Heart right ventricle (tissue), 16 donors: ENCODE data around the gene HNRNPLL. TPM values are rescaled to one million over a fixed set of nuclear protein-coding genes. Genes with fewer than 3 reads are reported as not detected.

Source experiments
- ATAC-seq, 8 donors: fragments of 200-7000 bp; cut with Tn5 transposase; one replicate each; pipeline ENCODE4 v1.9.1; 2020; ENCODE audit warnings: mild to moderate bottlenecking in 8 of 8, moderate library complexity in 8 of 8, moderate number of reproducible peaks in 1 of 8
- DNase-seq, 2 donors: peaks; one replicate each; pipeline ENCODE4 v3.0.0-alpha.2; 2020
- H3K27ac ChIP-seq, 10 donors: fragments of 200-600 bp; sonication (generic) in 2 of 10; one replicate each; pipeline versions ENCODE4 v1.5.0 to v1.8.0; 2020 to 2022; ENCODE audit warnings: mild to moderate bottlenecking in 3 of 10
- H3K27me3 ChIP-seq, 7 donors: fragments of 200-600 bp; one replicate each; pipeline ENCODE4 v1.8.0; 2021 to 2022; ENCODE audit warnings: mild to moderate bottlenecking in 2 of 7
- H3K36me3 ChIP-seq, 9 donors: fragments of 200-600 bp; sonication (generic) in 1 of 9; one replicate each; pipeline versions ENCODE4 v1.5.0 to v1.8.0; 2020 to 2022; ENCODE audit warnings: mild to moderate bottlenecking in 2 of 9
- H3K4me1 ChIP-seq, 9 donors: fragments of 200-600 bp; sonication (generic) in 1 of 9; one replicate each; pipeline versions ENCODE4 v1.5.0 to v1.8.0; 2020 to 2022; ENCODE audit warnings: mild to moderate bottlenecking in 4 of 9
- H3K4me3 ChIP-seq, 10 donors: fragments of 200-600 bp; sonication (generic) in 2 of 10; one replicate each; pipeline versions ENCODE4 v1.5.0 to v1.8.0; 2020 to 2022; ENCODE audit warnings: mild to moderate bottlenecking in 7 of 10, moderate library complexity in 2 of 10
- H3K9me3 ChIP-seq, 11 donors: fragments of 200-600 bp in 10 of 11; sonication (generic) in 2 of 11; one replicate each; pipeline versions ENCODE4 v1.5.0 to v1.8.0; 2013 to 2022; ENCODE audit warnings: mild to moderate bottlenecking in 2 of 11, control low read depth in 1 of 11, moderate library complexity in 1 of 11
- WGBS, 2 donors: extraction: QIAGEN DNeasy Blood & Tissue Kit; methylation state at CpG; one replicate each; pipeline ENCODE4 v1.1.7; 2013; ENCODE audit warnings: inconsistent platforms in 1 of 2; 5-methylcytosine and 5-hydroxymethylcytosine counted together
- intact Hi-C, 10 donors: fragments of 100-400 bp; cut with DNase I; formaldehyde crosslinking; loops; one replicate each; pipeline versions ENCODE4 v1.11.1 to v1.14.2; 2022
- polyA plus RNA-seq, 2 donors: library from polyadenylated mRNA; stranded (reverse); fragments of 200-250 nt; gene quantifications; one replicate each; pipeline ENCODE4 v1.2.3, GENCODE V29; 2013
- total RNA-seq, 10 donors: library from RNA; stranded (reverse); fragmentation: NEBNext Ultra II Directional in 3 of 10; extraction: Animal tissue kit (Norgen Biotek cat#: 25700) in 3 of 10; gene quantifications; one replicate each; pipeline versions ENCODE4 v1.2.1 to v1.2.4, GENCODE V29; 2021 to 2023
- TF ChIP-seq, protein P1 (sequence below), 9 donors: fragments of 200-600 bp; sonication (generic) in 2 of 9; IDR thresholded peaks; one replicate each; pipeline versions ENCODE4 v1.5.0 to v1.8.0; 2021 to 2022; ENCODE audit warnings: antibody characterized with exemption in 9 of 9, mild to moderate bottlenecking in 5 of 9, moderate library complexity in 1 of 9
- donor health status: Arrhythmogenic right ventricular cardiomyopathy.
- donor health status: ischemic (EF 13 %, LVEDD 7.1; RV severe dilation, severe dysfunction).
- donor health status: healthy with polysubstance abuse.
- donor health status: DM: no; HTN: yes; CAD: no.
- donor health status: DM: no; HTN: no; CAD: no.
- donor health status: ischemic (EF 25% LVEDD 6.9; RV normal size, moderate dysfunction).
- donor health status: ischemic (EF 25% LVEDD 5.7; RV mildly dilated, moderate dysfunction).
- donor health status: healthy.
- donor health status: DM: yes; HTN: yes; CAD: no.
- donor health status: Ischemic cardiomyopathy.
- donor health status: ischemic (EF 35%, LVEDD 5.7; RV mildly dilated, moderate dysfunction).
- donor health status: nonischemic (EF 11% LVEDD 7.7; RV severe dilation, severe dysfunction).
- donor health status: DM: yes; HTN: yes; CAD: no.
- donor health status: PGD.
- donor health status: ischemic (EF 29% LVEDD 5.4; RV normal size, mild dysfunction).
- donor health status: nonischemic (EF 23%, LVEDD 6.1; RV moderate dilation, normal function).

Gene HNRNPLL
- total and polyA plus RNA-seq, 12 donors = 8.9 to 32.7 (median 25.3) TPM

DNA sequence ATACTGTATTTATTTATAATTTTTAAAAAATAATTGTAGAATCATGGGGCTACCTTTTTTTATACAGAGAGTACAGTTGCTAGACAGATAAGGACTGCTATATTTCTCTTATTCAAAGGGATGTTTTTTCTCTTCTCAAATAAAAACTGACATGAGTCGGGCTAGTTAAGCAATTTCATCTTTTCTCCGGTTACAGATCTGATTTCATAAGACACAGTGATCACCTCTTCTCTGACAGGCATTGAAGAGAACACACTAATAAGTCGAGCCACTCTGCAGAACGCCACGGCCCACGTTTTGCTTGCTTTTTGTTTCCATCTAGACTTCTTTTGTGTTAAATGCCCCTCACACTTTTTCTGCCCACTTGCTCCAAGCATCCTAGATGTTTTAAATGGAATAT, 85.4 kb downstream of the HNRNPLL start:
- Histone ChIP-seq H3K4me1 (peaks cover 0 to 8% (median 0%) of the 10 kb centered on the region in 9 donors), H3K9me3 (no peaks in the 10 kb centered on the region), H3K27ac (no peak overlapping the region), H3K4me3 (no peak overlapping the region), H3K36me3 (no peaks in the 10 kb centered on the region), H3K27me3 (peaks cover 0 to 7% (median 0%) of the 10 kb centered on the region in 7 donors)
- ATAC-seq (no peak), DNase-seq (no peak)
- WGBS, 2 donors = 85 to 92% methylated on average over 6 of the region's 6 CpGs
- intact Hi-C loops = no loop called here
- TF ChIP-seq, protein P1, sequence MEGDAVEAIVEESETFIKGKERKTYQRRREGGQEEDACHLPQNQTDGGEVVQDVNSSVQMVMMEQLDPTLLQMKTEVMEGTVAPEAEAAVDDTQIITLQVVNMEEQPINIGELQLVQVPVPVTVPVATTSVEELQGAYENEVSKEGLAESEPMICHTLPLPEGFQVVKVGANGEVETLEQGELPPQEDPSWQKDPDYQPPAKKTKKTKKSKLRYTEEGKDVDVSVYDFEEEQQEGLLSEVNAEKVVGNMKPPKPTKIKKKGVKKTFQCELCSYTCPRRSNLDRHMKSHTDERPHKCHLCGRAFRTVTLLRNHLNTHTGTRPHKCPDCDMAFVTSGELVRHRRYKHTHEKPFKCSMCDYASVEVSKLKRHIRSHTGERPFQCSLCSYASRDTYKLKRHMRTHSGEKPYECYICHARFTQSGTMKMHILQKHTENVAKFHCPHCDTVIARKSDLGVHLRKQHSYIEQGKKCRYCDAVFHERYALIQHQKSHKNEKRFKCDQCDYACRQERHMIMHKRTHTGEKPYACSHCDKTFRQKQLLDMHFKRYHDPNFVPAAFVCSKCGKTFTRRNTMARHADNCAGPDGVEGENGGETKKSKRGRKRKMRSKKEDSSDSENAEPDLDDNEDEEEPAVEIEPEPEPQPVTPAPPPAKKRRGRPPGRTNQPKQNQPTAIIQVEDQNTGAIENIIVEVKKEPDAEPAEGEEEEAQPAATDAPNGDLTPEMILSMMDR (IDR thresholded peaks at IDR 0.05) = no peak

DNA sequence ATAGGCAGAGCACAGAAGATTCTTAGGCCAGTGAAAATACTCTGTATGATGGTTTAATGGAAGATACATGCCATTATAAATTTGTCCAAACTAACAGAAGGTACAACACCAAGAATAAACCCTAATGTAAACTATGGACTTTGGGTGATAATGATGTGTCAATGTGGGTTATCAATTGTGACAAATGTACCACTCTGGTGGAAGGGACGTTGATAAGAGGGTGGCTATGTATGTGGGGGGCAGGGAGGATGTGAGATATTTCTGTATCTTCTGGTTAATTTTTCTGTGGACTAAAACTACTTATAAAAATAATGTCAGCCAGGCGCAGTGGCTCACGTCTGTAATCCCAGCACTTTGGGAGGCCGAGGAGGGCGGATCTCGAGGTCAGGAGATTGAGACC, 86.2 kb downstream of the HNRNPLL start:
- ATAC-seq = no peak
- no peak overlapping the region for H3K27ac ChIP-seq

GRCh38 chr2:38516122-38516521, 86.6 kb downstream of the HNRNPLL start:
- TF ChIP-seq, protein P1 (IDR thresholded peaks at IDR 0.05) = no peak
- H3K9me3 ChIP-seq = no peaks in the 10 kb centered on the region
- 81 to 82% methylated on average over 3 of the region's 3 CpGs for WGBS, 2 donors
- peaks cover 0 to 8% (median 0%) of the 10 kb centered on the region in 9 donors for H3K4me1 ChIP-seq
- peak overlapping the region in 5 of 10 donors; percentile 8 to 78 (median 52) for H3K27ac ChIP-seq
- H3K36me3 ChIP-seq = no peaks in the 10 kb centered on the region
- H3K4me3 ChIP-seq = peak overlapping the region in 1 of 10 donors; percentile 26
- H3K27me3 ChIP-seq = peaks cover 0 to 7% (median 0%) of the 10 kb centered on the region in 7 donors
- ATAC-seq (no peak), DNase-seq (no peak)
- intact Hi-C loops = no loop called here

More for the DNA sequence above, 86.2 kb downstream of the HNRNPLL start:
- TF ChIP-seq, protein P1 (IDR thresholded peaks at IDR 0.05) = no peak
- intact Hi-C loops = no loop called here
- Histone ChIP-seq H3K4me1 (peaks cover 0 to 8% (median 0%) of the 10 kb centered on the region in 9 donors), H3K4me3 (no peak overlapping the region), H3K9me3 (no peaks in the 10 kb centered on the region), H3K27me3 (peaks cover 0 to 7% (median 0%) of the 10 kb centered on the region in 7 donors), H3K36me3 (no peaks in the 10 kb centered on the region)
- no peak for DNase-seq
- WGBS, 2 donors = 78 to 84% methylated on average over 6 of the region's 6 CpGs

DNA sequence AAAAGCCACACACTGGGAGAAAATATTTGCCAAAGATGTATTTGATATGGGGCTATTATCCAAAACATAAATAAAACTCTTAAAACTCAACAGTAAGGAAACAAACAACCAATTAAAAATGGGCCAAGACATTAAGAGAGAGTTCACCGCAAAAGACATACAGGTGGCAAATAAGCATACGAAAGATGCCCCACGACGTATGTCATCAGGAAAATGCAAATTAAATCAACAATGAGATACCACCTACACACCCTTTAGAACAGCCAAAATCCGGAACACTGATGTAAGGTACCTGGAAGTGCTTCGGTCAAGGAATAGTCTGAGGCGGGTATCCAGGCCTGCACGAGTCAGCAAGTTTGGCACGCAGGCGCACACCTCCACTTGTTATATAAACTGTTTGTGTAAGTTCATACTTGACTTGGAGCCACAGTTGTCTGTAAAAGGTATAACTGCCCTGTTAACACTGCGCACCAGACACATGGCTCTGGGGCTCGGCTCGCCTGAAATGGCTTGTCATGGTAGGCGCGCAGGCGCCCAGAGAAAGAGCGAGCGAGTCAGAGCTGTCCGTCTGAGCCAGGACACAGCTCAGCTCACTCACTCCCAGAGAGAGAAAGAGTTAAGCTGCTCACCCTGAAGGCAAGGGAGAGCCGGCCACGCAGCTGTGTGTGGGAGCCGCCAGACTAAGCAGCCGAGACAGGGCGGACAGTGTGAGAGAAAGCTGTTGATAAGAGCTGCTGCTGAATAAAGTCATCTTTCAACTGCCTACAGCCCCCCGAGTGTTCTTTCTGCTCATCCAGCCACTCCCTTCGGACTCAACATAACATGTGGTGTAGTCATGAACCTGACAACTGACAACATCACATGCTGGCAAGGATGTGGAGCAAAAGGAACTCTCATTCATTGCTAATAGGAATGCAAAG, 87.3 kb downstream of the HNRNPLL start:
- peak; percentile 44 to 51 for DNase-seq
- H3K27me3 ChIP-seq = peaks cover 0 to 7% (median 0%) of the 10 kb centered on the region in 7 donors
- TF ChIP-seq, protein P1 (IDR thresholded peaks at IDR 0.05) = no peak
- ATAC-seq = peak; percentile 78 to 91 (median 87)
- H3K36me3 ChIP-seq = no peaks in the 10 kb centered on the region
- H3K4me1 ChIP-seq = peaks cover 0 to 8% (median 0%) of the 10 kb centered on the region in 9 donors
- whole genome bisulfite sequencing, 2 donors = 55 to 58% methylated on average over 26 of the region's 26 CpGs
- peak overlapping the region in 8 of 10 donors; percentile 8 to 78 (median 52) for H3K27ac ChIP-seq
- intact Hi-C loops = no loop called here
- H3K9me3 ChIP-seq = no peaks in the 10 kb centered on the region
- peak overlapping the region in 6 of 10 donors; percentile 3 to 34 (median 28) for H3K4me3 ChIP-seq
